Measurements from ENCODE around the gene ATP2C2.
A peak's percentile ranks its signal among the peaks of the same experiment; 100 is the strongest.

The ATP2C2 gene

DNA sequence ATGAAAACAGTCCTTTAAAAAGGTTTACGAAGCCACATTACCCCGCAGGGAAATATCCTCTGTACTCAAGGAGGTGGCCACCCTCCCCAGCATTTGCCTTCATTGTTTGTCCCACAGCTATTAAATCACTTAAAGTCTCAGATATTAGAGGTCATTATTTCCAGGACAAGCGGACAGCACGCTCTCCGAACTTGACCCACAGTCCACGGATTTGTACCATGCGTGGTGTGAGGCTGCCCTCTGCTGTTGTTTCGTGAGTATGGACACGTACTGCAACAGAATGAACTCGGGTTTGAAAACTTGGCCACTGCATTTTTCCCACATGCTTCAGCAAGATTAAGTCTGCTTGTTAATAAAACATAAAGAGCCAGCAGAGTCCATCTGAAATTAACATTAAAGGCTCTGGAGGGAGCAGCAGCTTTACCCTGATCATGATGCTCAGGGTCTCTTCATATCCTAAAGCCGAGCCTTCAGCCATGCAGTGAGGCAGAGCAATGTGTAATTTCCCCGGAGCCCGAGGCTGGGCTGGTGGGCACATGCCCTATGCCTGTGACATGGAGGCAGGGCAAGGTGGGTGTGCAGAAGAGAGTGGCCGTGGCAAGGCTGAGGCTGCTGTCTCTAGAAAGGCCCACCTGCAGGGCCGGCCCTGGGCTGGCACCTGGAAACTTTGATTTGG, 116.4 kb downstream of the ATP2C2 start:
- H3K4me3 ChIP-seq (replicated peaks; ENCODE audit: low read depth, low read length): no peak overlapping the region
- DNase-seq (ENCODE audit: low read depth): peak; percentile 74
- TF ChIP-seq, protein P1, sequence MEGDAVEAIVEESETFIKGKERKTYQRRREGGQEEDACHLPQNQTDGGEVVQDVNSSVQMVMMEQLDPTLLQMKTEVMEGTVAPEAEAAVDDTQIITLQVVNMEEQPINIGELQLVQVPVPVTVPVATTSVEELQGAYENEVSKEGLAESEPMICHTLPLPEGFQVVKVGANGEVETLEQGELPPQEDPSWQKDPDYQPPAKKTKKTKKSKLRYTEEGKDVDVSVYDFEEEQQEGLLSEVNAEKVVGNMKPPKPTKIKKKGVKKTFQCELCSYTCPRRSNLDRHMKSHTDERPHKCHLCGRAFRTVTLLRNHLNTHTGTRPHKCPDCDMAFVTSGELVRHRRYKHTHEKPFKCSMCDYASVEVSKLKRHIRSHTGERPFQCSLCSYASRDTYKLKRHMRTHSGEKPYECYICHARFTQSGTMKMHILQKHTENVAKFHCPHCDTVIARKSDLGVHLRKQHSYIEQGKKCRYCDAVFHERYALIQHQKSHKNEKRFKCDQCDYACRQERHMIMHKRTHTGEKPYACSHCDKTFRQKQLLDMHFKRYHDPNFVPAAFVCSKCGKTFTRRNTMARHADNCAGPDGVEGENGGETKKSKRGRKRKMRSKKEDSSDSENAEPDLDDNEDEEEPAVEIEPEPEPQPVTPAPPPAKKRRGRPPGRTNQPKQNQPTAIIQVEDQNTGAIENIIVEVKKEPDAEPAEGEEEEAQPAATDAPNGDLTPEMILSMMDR (IDR thresholded peaks at IDR 0.05; ENCODE audit: low read length, missing control alignments): peak; percentile 75

DNA sequence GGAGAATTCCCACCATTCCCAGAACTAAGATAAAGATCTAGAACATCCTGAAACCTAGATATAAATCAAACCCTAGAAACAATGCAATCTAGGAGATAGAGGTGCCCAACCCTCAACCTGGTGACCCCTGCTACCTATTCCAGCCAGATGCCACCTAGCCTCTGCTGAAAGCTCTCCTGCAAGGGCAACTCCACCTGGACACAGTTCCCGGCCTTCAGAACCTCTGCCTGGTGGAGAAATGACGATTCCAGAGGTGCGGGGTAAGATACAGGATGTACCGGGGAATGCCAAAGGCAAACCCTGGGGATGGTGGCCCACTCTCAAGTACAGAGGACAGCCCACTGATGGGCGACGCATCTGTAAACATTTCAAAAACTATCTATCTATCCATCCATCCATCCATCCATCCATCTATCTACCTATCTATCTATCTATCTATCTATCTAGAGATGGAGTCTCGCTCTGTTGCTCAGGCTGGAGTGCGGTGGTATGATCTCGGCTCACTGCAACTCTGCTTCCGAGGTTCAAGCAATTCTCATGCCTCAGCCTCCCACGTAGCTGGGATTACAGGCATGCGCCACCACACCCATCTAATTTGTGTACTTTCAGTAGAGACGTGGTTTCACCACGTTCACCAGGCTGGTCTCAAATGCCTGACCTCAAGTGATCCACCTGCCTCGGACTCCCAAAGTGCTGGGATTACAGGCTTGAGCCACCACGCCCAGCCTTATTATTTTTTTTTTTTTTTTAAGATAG, 117.1 kb downstream of the ATP2C2 start:
- no peak overlapping the region for H3K4me3 ChIP-seq (replicated peaks; ENCODE audit: low read depth, low read length)
- no peak for DNase-seq (ENCODE audit: low read depth)
- TF ChIP-seq, protein P1 (IDR thresholded peaks at IDR 0.05; ENCODE audit: low read length, missing control alignments): no peak

DNA sequence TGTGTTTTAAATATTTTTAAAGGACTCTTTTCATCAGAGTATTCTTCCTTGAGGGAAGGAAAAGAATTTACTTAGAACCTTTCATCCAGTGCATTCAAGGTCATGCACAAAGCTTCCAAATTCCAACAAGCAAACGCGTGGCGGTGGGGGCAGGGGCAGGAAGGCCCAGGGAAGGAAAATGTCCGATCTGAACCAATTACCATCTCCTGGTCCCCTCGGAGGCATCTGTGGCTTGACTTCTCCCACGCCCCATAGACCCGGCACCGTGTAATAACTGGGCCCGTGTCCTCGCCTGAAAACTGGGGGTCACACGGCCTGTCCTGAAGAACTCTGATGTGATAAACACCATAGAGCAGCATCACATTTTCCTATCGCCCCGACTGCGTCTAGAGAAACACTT, 117.8 kb downstream of the ATP2C2 start:
- TF ChIP-seq, protein P1 (IDR thresholded peaks at IDR 0.05; ENCODE audit: low read length, missing control alignments): no peak
- DNase-seq (ENCODE audit: low read depth): no peak
- H3K4me3 ChIP-seq (replicated peaks; ENCODE audit: low read depth, low read length): no peak overlapping the region

DNA sequence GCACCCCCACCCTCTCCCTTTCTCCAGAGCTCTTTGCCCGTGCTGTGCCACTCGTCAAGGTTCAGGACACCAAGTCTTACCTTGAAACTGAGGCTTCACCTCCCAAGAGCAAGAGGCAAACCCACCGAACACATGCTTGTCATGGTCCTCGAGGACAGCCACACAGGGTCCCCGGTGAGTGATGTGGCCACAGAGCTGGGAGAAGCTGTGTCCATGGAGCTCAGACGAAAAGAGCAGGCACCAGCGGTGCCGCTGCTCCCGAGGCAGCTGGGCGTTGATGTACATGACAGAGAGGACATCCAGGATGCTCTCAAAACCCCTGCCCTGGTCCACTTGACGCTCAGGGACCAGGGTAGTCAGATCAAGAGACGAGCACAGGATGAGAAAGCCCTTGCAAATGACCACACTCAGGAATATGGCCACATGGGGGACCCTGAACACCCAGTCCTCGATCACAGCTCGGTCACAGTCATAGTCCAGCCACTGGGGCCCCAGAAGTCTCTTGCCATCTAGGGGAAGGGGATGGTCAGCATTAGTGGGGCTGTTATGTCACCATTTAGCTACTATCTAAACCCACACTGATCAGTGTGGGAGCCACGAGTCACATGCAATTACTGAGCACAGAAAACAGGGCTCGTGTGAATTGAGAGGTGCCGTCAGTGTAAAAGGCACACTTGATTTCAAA, 118.4 kb downstream of the ATP2C2 start:
- TF ChIP-seq, protein P1 (IDR thresholded peaks at IDR 0.05; ENCODE audit: low read length, missing control alignments): no peak
- no peak overlapping the region for H3K4me3 ChIP-seq (replicated peaks; ENCODE audit: low read depth, low read length)
- no peak for DNase-seq (ENCODE audit: low read depth)

DNA sequence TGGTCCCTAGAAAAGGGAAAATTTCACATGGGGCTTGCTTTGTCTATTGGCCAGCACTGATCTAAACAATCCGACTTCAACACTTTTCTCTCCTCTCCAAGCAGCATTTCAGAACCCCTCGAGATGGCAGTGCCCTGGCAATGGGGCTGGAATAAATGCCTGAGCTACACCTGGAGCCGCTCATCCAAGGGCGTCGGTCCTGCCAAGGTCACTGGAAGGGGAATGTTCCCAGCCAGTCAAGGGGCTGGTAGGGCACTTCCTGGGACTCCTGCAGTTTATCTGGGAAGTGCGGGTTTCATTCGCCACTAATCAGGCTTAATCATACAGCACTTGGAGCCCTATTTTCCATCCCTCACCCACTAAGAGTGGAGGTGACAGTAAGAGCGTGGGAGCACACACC, 119.0 kb downstream of the ATP2C2 start:
- DNase-seq (ENCODE audit: low read depth): no peak
- TF ChIP-seq, protein P1 (IDR thresholded peaks at IDR 0.05; ENCODE audit: low read length, missing control alignments): no peak

DNA sequence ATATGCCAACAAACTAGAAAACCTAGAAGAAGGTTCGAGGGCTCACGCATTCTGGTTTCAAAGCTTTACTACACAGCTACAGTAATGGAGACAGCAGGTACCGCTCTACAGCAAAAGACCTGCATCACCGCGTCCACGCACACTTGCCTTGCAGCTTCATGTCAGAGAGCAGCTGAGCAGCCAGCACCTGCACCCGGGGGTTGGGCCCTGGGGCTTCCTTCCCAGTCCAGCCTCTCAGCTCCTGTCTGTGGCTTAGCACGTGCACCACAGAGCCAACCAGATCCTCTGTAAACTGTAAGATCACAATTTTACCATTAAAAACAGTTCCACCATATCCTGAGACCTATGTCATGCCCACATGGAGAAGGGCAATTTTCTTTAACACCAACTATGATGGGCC, 120.8 kb downstream of the ATP2C2 start:
- TF ChIP-seq, protein P1 (IDR thresholded peaks at IDR 0.05; ENCODE audit: low read length, missing control alignments): no peak
- no peak for DNase-seq (ENCODE audit: low read depth)
- no peak overlapping the region for H3K4me3 ChIP-seq (replicated peaks; ENCODE audit: low read depth, low read length)

More for the DNA sequence above, 119.0 kb downstream of the ATP2C2 start:
- H3K4me3 ChIP-seq (replicated peaks; ENCODE audit: low read depth, low read length): no peak overlapping the region

Data from fibroblast of pulmonary artery (primary cell).